ENCODE measurements around the gene TFCP2L1.

DNA sequence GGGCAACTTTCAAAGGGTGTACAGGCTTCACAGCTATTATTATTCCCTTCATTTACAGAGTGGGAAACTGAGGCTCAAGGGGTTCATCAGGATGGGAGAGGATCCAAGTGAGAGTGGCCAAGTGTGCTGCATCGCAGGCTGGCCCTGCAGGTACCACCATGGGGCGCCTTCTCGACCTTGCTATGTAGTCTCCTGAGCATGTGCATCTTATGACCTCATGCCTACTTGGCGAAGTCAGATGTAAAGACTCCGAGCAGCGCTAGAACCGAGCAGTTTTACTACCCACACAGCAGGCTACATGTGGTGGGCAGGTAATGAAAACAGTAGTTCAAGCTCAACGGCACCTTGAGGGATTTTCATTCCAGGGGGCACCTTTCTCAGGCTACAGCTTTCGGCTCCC is 42.0 kb downstream of the TFCP2L1 start:
- TF ChIP-seq, protein P1, sequence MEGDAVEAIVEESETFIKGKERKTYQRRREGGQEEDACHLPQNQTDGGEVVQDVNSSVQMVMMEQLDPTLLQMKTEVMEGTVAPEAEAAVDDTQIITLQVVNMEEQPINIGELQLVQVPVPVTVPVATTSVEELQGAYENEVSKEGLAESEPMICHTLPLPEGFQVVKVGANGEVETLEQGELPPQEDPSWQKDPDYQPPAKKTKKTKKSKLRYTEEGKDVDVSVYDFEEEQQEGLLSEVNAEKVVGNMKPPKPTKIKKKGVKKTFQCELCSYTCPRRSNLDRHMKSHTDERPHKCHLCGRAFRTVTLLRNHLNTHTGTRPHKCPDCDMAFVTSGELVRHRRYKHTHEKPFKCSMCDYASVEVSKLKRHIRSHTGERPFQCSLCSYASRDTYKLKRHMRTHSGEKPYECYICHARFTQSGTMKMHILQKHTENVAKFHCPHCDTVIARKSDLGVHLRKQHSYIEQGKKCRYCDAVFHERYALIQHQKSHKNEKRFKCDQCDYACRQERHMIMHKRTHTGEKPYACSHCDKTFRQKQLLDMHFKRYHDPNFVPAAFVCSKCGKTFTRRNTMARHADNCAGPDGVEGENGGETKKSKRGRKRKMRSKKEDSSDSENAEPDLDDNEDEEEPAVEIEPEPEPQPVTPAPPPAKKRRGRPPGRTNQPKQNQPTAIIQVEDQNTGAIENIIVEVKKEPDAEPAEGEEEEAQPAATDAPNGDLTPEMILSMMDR (IDR thresholded peaks at IDR 0.05): no peak
- TF ChIP-seq POLR2A (IDR thresholded peaks at IDR 0.05) (no peak), EP300 (IDR thresholded peaks at IDR 0.05) (no peak)
